ENCODE data around the gene APPL1. TPM values are rescaled to one million over a fixed set of nuclear protein-coding genes. Genes with fewer than 3 reads are reported as not detected.

Gene APPL1
- total and polyA plus RNA-seq, 2 of the 8 experiments (the other 6 are each of a cell fraction or from before 2014, with no cell fraction given): 9.4 to 34.4 TPM

DNA sequence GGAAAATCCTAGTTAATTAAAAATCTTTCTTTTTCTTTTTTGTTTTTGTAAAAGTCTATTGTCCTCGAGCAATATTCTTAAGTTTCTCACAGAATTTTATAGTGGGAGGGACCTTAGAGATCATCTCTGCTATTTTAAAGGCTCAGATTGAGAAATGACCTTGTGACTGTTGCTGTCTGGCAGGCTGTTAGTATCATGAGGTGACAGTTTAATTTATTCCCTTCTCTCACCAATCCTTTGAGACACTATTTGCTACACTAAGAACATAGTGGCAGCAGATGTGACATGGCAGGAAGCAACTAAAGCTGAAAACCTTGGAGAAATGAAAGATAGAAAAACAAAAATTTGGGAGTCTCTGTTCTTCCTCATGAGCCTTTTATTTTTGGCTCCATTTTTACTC lies 24.9 kb downstream of the APPL1 start:
- POLR2A ChIA-PET (ENCODE audit: partially characterized antibody): no interaction called here

More for the DNA sequence above, 24.9 kb downstream of the APPL1 start:
- Histone ChIP-seq H3K27me3 (replicated peaks in 1 of 4; ENCODE audit: control insufficient read depth in 3 of 4, extremely low read depth in 1 of 4, insufficient read depth in 3 of 4, low read length in 3 of 4) (no peaks in the 10 kb centered on the region), H3K9me3 (ENCODE audit: insufficient read depth in 2 of 2, low read depth in 1 of 2, low read length in 1 of 2) (no peaks in the 10 kb centered on the region), H2BK120ac (replicated peaks; ENCODE audit: low read depth, low read length) (no peak overlapping the region), H4K5ac (ENCODE audit: insufficient read length, low read depth, low read length) (no peak overlapping the region), H3K36me3 (ENCODE audit: control insufficient read depth in 2 of 4, insufficient read depth in 4 of 4, low read length in 3 of 4) (peaks cover 0 to 7% (median 4%) of the 10 kb centered on the region in 4 experiments; a peak in 5 of 8 replicates), H2BK12ac (ENCODE audit: low read depth, low read length) (no peak overlapping the region), H3K4me2 (ENCODE audit: insufficient read depth in 1 of 2, low read depth in 2 of 2, low read length in 2 of 2) (no peak overlapping the region), H3K4ac (replicated peaks; ENCODE audit: insufficient read length, low read depth, low read length) (no peak overlapping the region), H3K4me3 (ENCODE audit: extremely low read depth in 1 of 4, insufficient read depth in 2 of 4, low read depth in 3 of 4, low read length in 4 of 4) (no peak overlapping the region), H3K56ac (replicated peaks; ENCODE audit: insufficient read length, low read depth, low read length) (no peak overlapping the region), H2BK5ac (ENCODE audit: low read depth, low read length) (no peak overlapping the region), H3K27ac (ENCODE audit: low read depth, low read length) (no peak overlapping the region), H2AFZ (ENCODE audit: low read length) (no peak overlapping the region), H4K8ac (ENCODE audit: extremely low read depth, insufficient read depth, low read length) (no peak overlapping the region), H3K79me1 (ENCODE audit: low read depth, low read length) (no peaks in the 10 kb centered on the region), H3K14ac (ENCODE audit: insufficient read length) (no peak overlapping the region), H2BK15ac (ENCODE audit: low read length) (no peak overlapping the region), H2AK5ac (ENCODE audit: low read depth, low read length) (no peak overlapping the region), H3K79me2 (ENCODE audit: control insufficient read depth in 1 of 2, insufficient read depth in 2 of 2, low read length in 2 of 2) (no peaks in the 10 kb centered on the region), H2BK20ac (ENCODE audit: low read length) (no peak overlapping the region), H4K91ac (replicated peaks; ENCODE audit: insufficient read length, low read length) (no peak overlapping the region), H3K23me2 (ENCODE audit: low read depth, low read length) (no peaks in the 10 kb centered on the region), H4K20me1 (replicated peaks in 1 of 2; ENCODE audit: control insufficient read depth in 1 of 2, insufficient read depth in 2 of 2, low read length in 2 of 2) (peaks cover 1 to 2% of the 10 kb centered on the region in 2 experiments), H3K23ac (ENCODE audit: insufficient read length) (no peak overlapping the region), H3K18ac (ENCODE audit: extremely low read depth, low read length) (no peak overlapping the region), H3K9ac (replicated peaks in 1 of 4; ENCODE audit: extremely low read depth in 1 of 4, low read depth in 3 of 4, low read length in 3 of 4) (no peak overlapping the region), H3K4me1 (replicated peaks in 1 of 4; ENCODE audit: control insufficient read depth in 3 of 4, insufficient read depth in 4 of 4, low read length in 3 of 4) (no peaks in the 10 kb centered on the region)
- DNase-seq (ENCODE audit: low read depth in 1 of 2, low spot score in 2 of 2) (no peak), FAIRE-seq (no peak)
- CTCF ChIA-PET (ENCODE audit: partially characterized antibody): no interaction called here
- TF ChIP-seq POLR2A (IDR thresholded peaks at IDR 0.05; ENCODE audit: control extremely low read depth in 1 of 2, low read depth in 2 of 2, low read length in 2 of 2): no peak
- 94% methylated on average over 1 of the region's 1 CpG; no CpG with 5 or more reads in 1 of the 2 experiments for WGBS, 2 experiments (ENCODE audit: extremely low coverage in 1 of 2, insufficient coverage in 1 of 2, insufficient read length in 1 of 2, insufficient replicate concordance in 2 of 2, low coverage in 1 of 2, low lambda C conversion rate in 2 of 2, missing lambda C conversion rate in 1 of 2)

Data from H1 (cell line).